B cell (primary cell): ENCODE data around the gene ADCY2.

Experiments used
- CTCF ChIP-seq: fragments of 200-600 bp; IDR thresholded peaks from one replicate; pipeline ENCODE4 v1.8.0; 2022; ENCODE audit warnings: antibody characterized with exemption, mild to moderate bottlenecking
- EZH2 ChIP-seq: IDR thresholded peaks from 2 replicates; pipeline ENCODE4 v1.6.1; 2012; ENCODE audit warnings: borderline replicate concordance, low read depth, mild to moderate bottlenecking, moderate library complexity, low read length; ENCODE audit not compliant: insufficient read depth, poor library complexity, severe bottlenecking

GRCh38 chr5:7773178-7773577 lies 377.2 kb downstream of the ADCY2 start:
- TF ChIP-seq CTCF (no peak), EZH2 (no peak)
